ENCODE data around the gene MYB. TPM values are rescaled to one million over a fixed set of nuclear protein-coding genes. Genes with fewer than 3 reads are reported as not detected.
A peak's percentile ranks its signal among the peaks of the same experiment; 100 is the strongest.
"Not testable (repeated sequence)": the region's sequence is repeated elsewhere in the genome, so short reads cannot be mapped to it uniquely, and the experiment has no call there.

The MYB gene
- total RNA-seq, 2 experiments from 2014 or later, result 47.0 to 73.6 TPM

- CTCF ChIA-PET, result interaction anchor here (2.0 to 3.5 kb wide), 2 partner anchors 14 to 35 kb away, joined by 12 to 15 read pairs; no protein-coding TSS in a partner anchor
- no peaks in the 10 kb centered on the region for H3K27me3 Mint-ChIP-seq
- ATAC-seq (no peak), DNase-seq (no peak)
- H3K9me3 Mint-ChIP-seq (ENCODE audit: low read depth), result peaks cover 7% of the 10 kb centered on the region
- no peak overlapping the region for H3K27ac Mint-ChIP-seq
- H3K36me3 Mint-ChIP-seq, result peaks cover 38% of the 10 kb centered on the region
- H3K4me3 Mint-ChIP-seq, result no peak overlapping the region
- H3K4me1 Mint-ChIP-seq, result peaks cover 56% of the 10 kb centered on the region
Measured at GRCh38 chr6:135148889-135149288, 32.2 kb upstream of the MYB start.

GRCh38 chr6:135149376-135149775 lies 31.7 kb upstream of the MYB start:
- H3K9me3 Mint-ChIP-seq (ENCODE audit: low read depth), result peaks cover 7% of the 10 kb centered on the region
- ATAC-seq, result no peak
- H3K4me3 Mint-ChIP-seq, result no peak overlapping the region
- no peak for DNase-seq
- H3K27me3 Mint-ChIP-seq, result no peaks in the 10 kb centered on the region
- H3K36me3 Mint-ChIP-seq, result peaks cover 42% of the 10 kb centered on the region
- H3K27ac Mint-ChIP-seq, result no peak overlapping the region
- CTCF ChIA-PET, result interaction anchor here (2.0 to 3.5 kb wide), 2 partner anchors 13 to 34 kb away, joined by 12 to 15 read pairs; no protein-coding TSS in a partner anchor
- H3K4me1 Mint-ChIP-seq, result peaks cover 54% of the 10 kb centered on the region

GRCh38 chr6:135150481-135150880 lies 30.6 kb upstream of the MYB start:
- ATAC-seq, H3K27ac Mint-ChIP-seq, DNase-seq, H3K27me3 Mint-ChIP-seq, H3K4me3 Mint-ChIP-seq, CTCF ChIA-PET: not testable (repeated sequence)
- peaks cover 48% of the 10 kb centered on the region for H3K4me1 Mint-ChIP-seq
- peaks cover 11% of the 10 kb centered on the region for H3K9me3 Mint-ChIP-seq (ENCODE audit: low read depth)
- peaks cover 49% of the 10 kb centered on the region for H3K36me3 Mint-ChIP-seq

GRCh38 chr6:135154125-135154524 lies 27.0 kb upstream of the MYB start:
- not testable (repeated sequence) for DNase-seq, H3K27me3 Mint-ChIP-seq, ATAC-seq, H3K4me3 Mint-ChIP-seq, H3K27ac Mint-ChIP-seq
- CTCF ChIA-PET, result interaction anchor here (1.1 to 1.2 kb wide), 2 partner anchors 9 kb away, joined by 3 to 4 read pairs; no protein-coding TSS in a partner anchor
- H3K4me1 Mint-ChIP-seq, result peaks cover 27% of the 10 kb centered on the region
- peaks cover 11% of the 10 kb centered on the region for H3K9me3 Mint-ChIP-seq (ENCODE audit: low read depth)
- peaks cover 48% of the 10 kb centered on the region for H3K36me3 Mint-ChIP-seq

GRCh38 chr6:135158397-135158796 lies 22.7 kb upstream of the MYB start:
- Mint-ChIP-seq H3K27ac (peak overlapping the region; percentile 38), H3K27me3 (no peaks in the 10 kb centered on the region), H3K36me3 (peaks cover 23% of the 10 kb centered on the region), H3K9me3 (ENCODE audit: low read depth) (peaks cover 4% of the 10 kb centered on the region), H3K4me1 (peaks cover 59% of the 10 kb centered on the region), H3K4me3 (no peak overlapping the region)
- DNase-seq, result no peak
- CTCF ChIA-PET, result interaction anchor here (1.4 to 6.0 kb wide), 6 partner anchors 12 to 39 kb away, joined by 3 to 36 read pairs (median 8); partner anchors contain the start of gene MYB
- no peak for ATAC-seq

- Mint-ChIP-seq H3K4me3 (no peak overlapping the region), H3K4me1 (peaks cover 60% of the 10 kb centered on the region), H3K27ac (peak overlapping the region; percentile 35), H3K27me3 (no peaks in the 10 kb centered on the region), H3K36me3 (peaks cover 13% of the 10 kb centered on the region), H3K9me3 (ENCODE audit: low read depth) (peaks cover 4% of the 10 kb centered on the region)
- DNase-seq (peak; percentile 86), ATAC-seq (peak; percentile 84)
- CTCF ChIA-PET, result interaction anchor here (0.6 to 6.0 kb wide), 8 partner anchors 8 to 157 kb away, joined by 3 to 36 read pairs (median 4); partner anchors contain the start of gene MYB
Measured at GRCh38 chr6:135159531-135159930, 21.6 kb upstream of the MYB start.

- Mint-ChIP-seq H3K4me1 (peaks cover 62% of the 10 kb centered on the region), H3K27me3 (no peaks in the 10 kb centered on the region), H3K36me3 (peaks cover 6% of the 10 kb centered on the region), H3K27ac (peak overlapping the region; percentile 87), H3K4me3 (peak overlapping the region; percentile 23), H3K9me3 (ENCODE audit: low read depth) (no peaks in the 10 kb centered on the region)
- DNase-seq (no peak), ATAC-seq (peak; percentile 42)
- CTCF ChIA-PET, result interaction anchor here (0.7 to 6.0 kb wide), 20 partner anchors 12 to 262 kb away, joined by 3 to 36 read pairs (median 6); partner anchors contain the start of genes HBS1L and MYB
Measured at GRCh38 chr6:135161411-135162395, 19.4 kb upstream of the MYB start.

- Mint-ChIP-seq H3K36me3 (peaks cover 4% of the 10 kb centered on the region), H3K27me3 (no peaks in the 10 kb centered on the region), H3K4me1 (peaks cover 62% of the 10 kb centered on the region), H3K27ac (peak overlapping the region; percentile 87), H3K4me3 (peak overlapping the region; percentile 55), H3K9me3 (ENCODE audit: low read depth) (no peaks in the 10 kb centered on the region)
- DNase-seq (peak; percentile 77), ATAC-seq (peak; percentile 24)
- CTCF ChIA-PET, result interaction anchor here (0.6 to 3.9 kb wide), 25 partner anchors 9 to 261 kb away, joined by 3 to 28 read pairs (median 4); partner anchors contain the start of genes HBS1L and MYB
Measured at GRCh38 chr6:135162678-135163439, 18.2 kb upstream of the MYB start.

- peaks cover 4% of the 10 kb centered on the region for H3K36me3 Mint-ChIP-seq
- H3K9me3 Mint-ChIP-seq (ENCODE audit: low read depth), result no peaks in the 10 kb centered on the region
- no peaks in the 10 kb centered on the region for H3K27me3 Mint-ChIP-seq
- ATAC-seq (peak; percentile 66), DNase-seq (peak; percentile 79)
- CTCF ChIA-PET, result interaction anchor here (0.6 to 3.9 kb wide), 17 partner anchors 9 to 260 kb away, joined by 3 to 28 read pairs (median 5); partner anchors contain the start of genes HBS1L and MYB
- peak overlapping the region; percentile 87 for H3K27ac Mint-ChIP-seq
- peak overlapping the region; percentile 55 for H3K4me3 Mint-ChIP-seq
- peaks cover 60% of the 10 kb centered on the region for H3K4me1 Mint-ChIP-seq
Measured at GRCh38 chr6:135163440-135163738, 17.7 kb upstream of the MYB start.

- CTCF ChIA-PET, result interaction anchor here (1.3 to 3.9 kb wide), 2 partner anchors 20 to 259 kb away, joined by 3 to 28 read pairs; no protein-coding TSS in a partner anchor
Measured at GRCh38 chr6:135164387-135164786, 16.7 kb upstream of the MYB start.

GRCh38 chr6:135165031-135165430 lies 16.1 kb upstream of the MYB start:
- Mint-ChIP-seq H3K36me3 (peaks cover 4% of the 10 kb centered on the region), H3K27ac (peak overlapping the region; percentile 12), H3K4me3 (no peak overlapping the region), H3K9me3 (ENCODE audit: low read depth) (no peaks in the 10 kb centered on the region), H3K27me3 (no peaks in the 10 kb centered on the region), H3K4me1 (peaks cover 54% of the 10 kb centered on the region)
- ATAC-seq (no peak), DNase-seq (no peak)
- CTCF ChIA-PET, result interaction anchor here (0.9 to 3.9 kb wide), 2 partner anchors 18 to 19 kb away, joined by 3 to 28 read pairs; no protein-coding TSS in a partner anchor

More at GRCh38 chr6:135164387-135164786, 16.7 kb upstream of the MYB start:
- not testable (repeated sequence) for H3K9me3 Mint-ChIP-seq (ENCODE audit: low read depth); ATAC-seq; H3K36me3 Mint-ChIP-seq; H3K4me3 Mint-ChIP-seq; DNase-seq; H3K27me3 Mint-ChIP-seq
- Mint-ChIP-seq H3K27ac (peak overlapping the region; percentile 8), H3K4me1 (peaks cover 54% of the 10 kb centered on the region)

- Mint-ChIP-seq H3K9me3 (ENCODE audit: low read depth) (no peaks in the 10 kb centered on the region), H3K4me1 (peaks cover 53% of the 10 kb centered on the region), H3K36me3 (peaks cover 4% of the 10 kb centered on the region), H3K27ac (no peak overlapping the region), H3K27me3 (no peaks in the 10 kb centered on the region), H3K4me3 (no peak overlapping the region)
- DNase-seq (no peak), ATAC-seq (no peak)
- CTCF ChIA-PET, result interaction anchor here (2.7 kb wide), 1 partner anchor 17 kb away, joined by 18 read pairs; no protein-coding TSS in a partner anchor
Measured at GRCh38 chr6:135166515-135166914, 14.6 kb upstream of the MYB start.

All from activated CD8-positive, alpha-beta memory T cell treated with anti-CD3 and anti-CD28 coated beads, Interleukin-2, amount 10 ng/mL, durations not matched to agents 7 days and 5 days (primary cell).